Lung (tissue), 12 donors: ENCODE results near the gene MUC5AC. TPM values are rescaled to one million over a fixed set of nuclear protein-coding genes. Genes with fewer than 3 reads are reported as not detected.

ENCODE experiments used
- ATAC-seq: fragments of 200-7000 bp; cut with Tn5 transposase; one replicate; pipeline ENCODE4 v1.9.1; 2020; ENCODE audit warnings: moderate number of reproducible peaks; ENCODE audit not compliant: insufficient read depth, low FRiP score
- DNase-seq, 3 donors: peaks; one replicate each; pipeline ENCODE4 v3.0.0-alpha.2; 2013 to 2017
- H3K27ac ChIP-seq, 2 donors: one replicate each; pipeline ENCODE4 v1.5.1; 2013; ENCODE audit warnings: mild to moderate bottlenecking in 2 of 2, moderate library complexity in 2 of 2, control low read depth in 1 of 2, inconsistent platforms in 1 of 2, low read depth in 1 of 2, low read length in 1 of 2
- H3K27me3 ChIP-seq, 3 donors: one replicate each; pipeline ENCODE4 v1.5.1; 2013; ENCODE audit warnings: low read length in 2 of 3; ENCODE audit not compliant: control insufficient read depth in 3 of 3, insufficient read depth in 3 of 3
- H3K36me3 ChIP-seq, 4 donors: one replicate each; pipeline ENCODE4 v1.5.1; 2013; ENCODE audit warnings: low read length in 4 of 4, mild to moderate bottlenecking in 1 of 4, moderate library complexity in 1 of 4; ENCODE audit not compliant: control insufficient read depth in 4 of 4, insufficient read depth in 4 of 4
- H3K4me1 ChIP-seq, 5 donors: one replicate each; pipeline ENCODE4 v1.5.1; 2013; ENCODE audit warnings: low read length in 5 of 5, mild to moderate bottlenecking in 2 of 5, moderate library complexity in 1 of 5; ENCODE audit not compliant: control insufficient read depth in 5 of 5, insufficient read depth in 5 of 5
- H3K4me3 ChIP-seq: one replicate; pipeline ENCODE4 v1.5.1; 2013; ENCODE audit warnings: mild to moderate bottlenecking, control low read depth, moderate library complexity
- H3K9ac ChIP-seq, 2 donors: one replicate each; pipeline ENCODE4 v1.5.1; 2013; ENCODE audit warnings: low read length in 2 of 2, control low read depth in 1 of 2; ENCODE audit not compliant: insufficient read depth in 1 of 2
- H3K9me3 ChIP-seq, 4 donors: one replicate each; pipeline ENCODE4 v1.5.1; 2013; ENCODE audit warnings: low read length in 3 of 4, mild to moderate bottlenecking in 1 of 4, moderate library complexity in 1 of 4; ENCODE audit not compliant: control insufficient read depth in 4 of 4, insufficient read depth in 3 of 4
- WGBS, 2 donors: extraction: QIAGEN DNeasy Blood & Tissue Kit; methylation state at CpG; one replicate each; pipeline ENCODE4 v1.1.7; 2013; 5-methylcytosine and 5-hydroxymethylcytosine counted together
- polyA plus RNA-seq, 2 donors: library from polyadenylated mRNA; stranded (reverse); fragments of 200-250 nt; gene quantifications; one replicate each; pipeline ENCODE4 v1.2.1, GENCODE V29; 2013
- total RNA-seq, 2 donors: library from RNA; depleted of rRNA in 1 of 2; stranded (reverse); fragments of >200 nt in 1 of 2; gene quantifications; one replicate each; pipeline ENCODE4 v1.2.1, GENCODE V29; 2014 to 2021
- TF ChIP-seq, protein P1 (sequence below): IDR thresholded peaks from 2 replicates; pipeline ENCODE4 v1.5.1; 2012; ENCODE audit warnings: mild to moderate bottlenecking; ENCODE audit errors: control extremely low read depth, extremely low read depth
- donor health status: control.
- donor health status: control.
- donor health status: Bipolar disorder and iron deficiency.
- donor health status: healthy.
- donor health status: DM: yes; HTN: yes; CAD: no.

Gene MUC5AC
- total and polyA plus RNA-seq, 4 donors = 0.46 to 1.3 (median 1.0) TPM

DNA sequence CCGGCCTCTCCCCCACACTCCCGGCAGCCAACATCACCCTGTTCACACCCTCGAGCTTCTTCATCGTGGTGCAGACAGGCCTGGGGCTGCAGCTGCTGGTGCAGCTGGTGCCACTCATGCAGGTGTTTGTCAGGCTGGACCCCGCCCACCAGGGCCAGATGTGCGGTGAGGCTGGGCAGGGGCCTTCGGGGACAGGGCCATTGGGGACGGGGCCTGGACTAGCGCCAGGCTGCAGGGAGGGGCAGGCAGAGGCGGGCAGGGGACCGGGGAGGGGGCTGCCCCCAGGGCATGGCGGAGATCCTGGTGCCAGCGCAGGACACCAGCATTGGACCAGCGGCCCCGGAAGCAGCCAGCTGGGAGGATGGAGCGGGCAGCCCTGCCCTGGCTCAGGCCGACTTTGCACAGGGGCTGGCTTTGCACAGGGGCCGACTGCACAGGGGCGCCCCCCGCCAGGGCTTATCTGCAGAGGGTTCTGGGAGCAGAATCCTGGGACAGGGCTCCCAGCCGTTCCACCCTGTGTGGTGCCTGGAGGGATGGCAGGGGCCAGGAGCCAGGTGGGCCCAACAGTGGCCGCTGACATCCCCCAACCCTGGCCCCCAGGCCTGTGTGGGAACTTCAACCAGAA is 73.8 kb downstream of the MUC5AC start:
- H3K4me3 ChIP-seq = no peak overlapping the region
- no peak overlapping the region for H3K9ac ChIP-seq
- no peaks in the 10 kb centered on the region for H3K4me1 ChIP-seq
- H3K9me3 ChIP-seq = no peaks in the 10 kb centered on the region
- H3K27ac ChIP-seq = no peak overlapping the region
- peaks cover 0 to 7% (median 0%) of the 10 kb centered on the region in 3 donors for H3K27me3 ChIP-seq
- TF ChIP-seq, protein P1, sequence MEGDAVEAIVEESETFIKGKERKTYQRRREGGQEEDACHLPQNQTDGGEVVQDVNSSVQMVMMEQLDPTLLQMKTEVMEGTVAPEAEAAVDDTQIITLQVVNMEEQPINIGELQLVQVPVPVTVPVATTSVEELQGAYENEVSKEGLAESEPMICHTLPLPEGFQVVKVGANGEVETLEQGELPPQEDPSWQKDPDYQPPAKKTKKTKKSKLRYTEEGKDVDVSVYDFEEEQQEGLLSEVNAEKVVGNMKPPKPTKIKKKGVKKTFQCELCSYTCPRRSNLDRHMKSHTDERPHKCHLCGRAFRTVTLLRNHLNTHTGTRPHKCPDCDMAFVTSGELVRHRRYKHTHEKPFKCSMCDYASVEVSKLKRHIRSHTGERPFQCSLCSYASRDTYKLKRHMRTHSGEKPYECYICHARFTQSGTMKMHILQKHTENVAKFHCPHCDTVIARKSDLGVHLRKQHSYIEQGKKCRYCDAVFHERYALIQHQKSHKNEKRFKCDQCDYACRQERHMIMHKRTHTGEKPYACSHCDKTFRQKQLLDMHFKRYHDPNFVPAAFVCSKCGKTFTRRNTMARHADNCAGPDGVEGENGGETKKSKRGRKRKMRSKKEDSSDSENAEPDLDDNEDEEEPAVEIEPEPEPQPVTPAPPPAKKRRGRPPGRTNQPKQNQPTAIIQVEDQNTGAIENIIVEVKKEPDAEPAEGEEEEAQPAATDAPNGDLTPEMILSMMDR = no peak
- DNase-seq = peak in 1 of 3 donors; percentile 10
- no peak for ATAC-seq
- 65 to 81% methylated on average over 22 of the region's 22 CpGs for WGBS, 2 donors
- no peaks in the 10 kb centered on the region for H3K36me3 ChIP-seq

DNA sequence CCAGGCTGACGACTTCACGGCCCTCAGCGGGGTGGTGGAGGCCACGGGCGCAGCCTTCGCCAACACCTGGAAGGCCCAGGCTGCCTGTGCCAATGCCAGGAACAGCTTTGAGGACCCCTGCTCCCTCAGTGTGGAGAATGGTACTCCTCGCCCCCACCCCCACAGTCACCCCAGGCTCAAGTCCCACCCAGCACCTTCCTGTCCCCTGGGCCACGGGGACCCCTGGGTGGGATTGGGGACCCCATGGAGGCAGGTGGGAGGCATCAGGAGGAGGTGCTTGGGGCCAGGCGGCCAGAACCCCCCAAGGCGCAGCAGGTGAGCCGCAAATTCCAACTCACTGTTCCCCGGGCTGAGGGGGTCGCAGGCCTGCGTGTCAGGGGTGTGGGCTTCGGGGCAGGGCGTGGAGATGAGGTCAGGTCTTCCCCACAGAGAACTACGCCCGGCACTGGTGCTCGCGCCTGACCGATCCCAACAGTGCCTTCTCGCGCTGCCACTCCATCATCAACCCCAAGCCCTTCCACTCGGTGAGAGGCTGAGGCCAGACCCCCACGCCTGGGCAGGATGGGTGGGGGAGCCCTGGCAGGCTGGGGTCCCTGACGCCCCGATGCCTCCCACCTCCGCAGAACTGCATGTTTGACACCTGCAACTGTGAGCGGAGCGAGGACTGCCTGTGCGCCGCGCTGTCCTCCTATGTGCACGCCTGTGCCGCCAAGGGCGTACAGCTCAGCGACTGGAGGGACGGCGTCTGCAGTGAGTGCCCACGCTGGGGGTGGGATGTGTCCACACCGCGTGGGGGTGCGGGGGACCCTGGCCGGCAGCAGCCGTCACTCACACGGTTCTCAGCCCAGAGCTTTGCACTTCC is 74.5 kb downstream of the MUC5AC start:
- Histone ChIP-seq H3K4me3 (no peak overlapping the region), H3K9me3 (no peaks in the 10 kb centered on the region), H3K27me3 (peaks cover 0 to 7% (median 0%) of the 10 kb centered on the region in 3 donors), H3K4me1 (no peaks in the 10 kb centered on the region), H3K9ac (no peak overlapping the region), H3K27ac (no peak overlapping the region), H3K36me3 (no peaks in the 10 kb centered on the region)
- TF ChIP-seq, protein P1 = no peak
- ATAC-seq (no peak), DNase-seq (peak in 1 of 3 donors; percentile 11)
- 80 to 81% methylated on average over 46 of the region's 46 CpGs for WGBS, 2 donors

DNA sequence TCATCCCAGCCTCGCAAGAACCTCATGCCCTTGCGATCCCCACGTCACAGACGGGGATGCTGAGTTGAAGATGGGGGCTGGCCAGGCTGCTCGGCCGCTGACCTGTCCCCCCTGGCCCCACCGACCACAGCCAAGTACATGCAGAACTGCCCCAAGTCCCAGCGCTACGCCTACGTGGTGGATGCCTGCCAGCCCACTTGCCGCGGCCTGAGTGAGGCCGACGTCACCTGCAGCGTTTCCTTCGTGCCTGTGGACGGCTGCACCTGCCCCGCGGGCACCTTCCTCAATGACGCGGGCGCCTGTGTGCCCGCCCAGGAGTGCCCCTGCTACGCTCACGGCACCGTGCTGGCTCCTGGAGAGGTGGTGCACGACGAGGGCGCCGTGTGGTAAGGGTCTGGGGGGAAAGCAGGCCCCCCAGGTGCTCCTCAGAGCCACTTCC is 75.1 kb downstream of the MUC5AC start:
- Histone ChIP-seq H3K9me3 (no peaks in the 10 kb centered on the region), H3K27ac (no peak overlapping the region), H3K4me1 (no peaks in the 10 kb centered on the region), H3K9ac (no peak overlapping the region), H3K27me3 (peaks cover 0 to 7% (median 0%) of the 10 kb centered on the region in 3 donors), H3K36me3 (no peaks in the 10 kb centered on the region), H3K4me3 (no peak overlapping the region)
- WGBS, 2 donors = 72 to 80% methylated on average over 30 of the region's 30 CpGs
- TF ChIP-seq, protein P1 = no peak
- ATAC-seq = no peak
- peak in 1 of 3 donors; percentile 8 for DNase-seq
